ENCODE measurements around the gene KCNMA1.

DNA sequence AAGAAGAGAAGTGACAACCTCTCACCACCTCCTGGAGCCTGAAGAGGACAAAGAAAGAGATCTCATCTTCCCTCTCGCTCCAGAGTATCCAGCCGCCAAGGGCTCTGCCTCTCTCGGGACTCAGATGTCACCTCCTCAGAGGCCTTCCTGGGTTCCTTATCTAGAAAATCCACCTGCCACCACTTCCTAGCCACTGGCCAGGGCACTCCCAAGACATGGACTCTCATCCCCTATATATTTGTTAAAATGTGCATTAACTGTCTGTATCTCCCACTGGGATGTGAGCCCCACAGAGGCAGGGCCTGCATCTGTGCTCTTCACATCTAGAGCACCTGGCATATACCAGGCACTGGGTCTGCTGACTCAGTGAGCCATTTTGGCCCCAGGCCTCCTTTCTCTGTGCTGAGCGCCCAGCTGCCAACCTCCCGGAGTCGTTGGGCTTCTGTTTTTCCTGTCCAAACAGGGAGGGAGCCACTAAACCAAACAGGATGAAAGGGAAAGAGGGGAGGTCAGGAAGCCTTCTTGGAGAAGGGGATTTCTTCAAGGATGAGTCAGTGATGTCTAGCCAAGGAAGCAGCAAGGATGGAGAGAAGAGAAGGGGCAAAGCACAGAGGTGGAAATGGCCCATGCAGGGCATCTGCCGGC is 58.9 kb downstream of the KCNMA1 start:
- TF ChIP-seq, protein P1, sequence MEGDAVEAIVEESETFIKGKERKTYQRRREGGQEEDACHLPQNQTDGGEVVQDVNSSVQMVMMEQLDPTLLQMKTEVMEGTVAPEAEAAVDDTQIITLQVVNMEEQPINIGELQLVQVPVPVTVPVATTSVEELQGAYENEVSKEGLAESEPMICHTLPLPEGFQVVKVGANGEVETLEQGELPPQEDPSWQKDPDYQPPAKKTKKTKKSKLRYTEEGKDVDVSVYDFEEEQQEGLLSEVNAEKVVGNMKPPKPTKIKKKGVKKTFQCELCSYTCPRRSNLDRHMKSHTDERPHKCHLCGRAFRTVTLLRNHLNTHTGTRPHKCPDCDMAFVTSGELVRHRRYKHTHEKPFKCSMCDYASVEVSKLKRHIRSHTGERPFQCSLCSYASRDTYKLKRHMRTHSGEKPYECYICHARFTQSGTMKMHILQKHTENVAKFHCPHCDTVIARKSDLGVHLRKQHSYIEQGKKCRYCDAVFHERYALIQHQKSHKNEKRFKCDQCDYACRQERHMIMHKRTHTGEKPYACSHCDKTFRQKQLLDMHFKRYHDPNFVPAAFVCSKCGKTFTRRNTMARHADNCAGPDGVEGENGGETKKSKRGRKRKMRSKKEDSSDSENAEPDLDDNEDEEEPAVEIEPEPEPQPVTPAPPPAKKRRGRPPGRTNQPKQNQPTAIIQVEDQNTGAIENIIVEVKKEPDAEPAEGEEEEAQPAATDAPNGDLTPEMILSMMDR (conservative IDR thresholded peaks at IDR 0.05) = no peak
- TF ChIP-seq EZH2 (IDR thresholded peaks at IDR 0.05; ENCODE audit: low read depth) = no peak

Data from PC-9 (cell line).